HepG2 (cell line): ENCODE measurements around the gene C18orf63. TPM values are rescaled to one million over a fixed set of nuclear protein-coding genes. Genes with fewer than 3 reads are reported as not detected.

Experiments
- AGO1 ChIP-seq: fragments of 200-400 bp; formaldehyde crosslinking; IDR thresholded peaks from 2 replicates; pipeline ENCODE4 v1.6.1; 2017; ENCODE audit warnings: mild to moderate bottlenecking, low read depth, low read length, moderate library complexity; ENCODE audit not compliant: poor library complexity, severe bottlenecking
- ARID4A ChIP-seq: sonication (generic); formaldehyde crosslinking; IDR thresholded peaks from 2 replicates; pipeline ENCODE4 v1.5.0; 2020; ENCODE audit warnings: mild to moderate bottlenecking, missing genetic modification reagents, borderline replicate concordance
- DR1 ChIP-seq: sonication (generic); formaldehyde crosslinking; IDR thresholded peaks from 2 replicates; pipeline ENCODE4 v1.8.0; 2021; ENCODE audit warnings: mild to moderate bottlenecking, missing genetic modification reagents, inconsistent platforms
- ETV5 ChIP-seq: IDR thresholded peaks from 2 replicates; pipeline ENCODE4 v1.6.1; 2018; ENCODE audit warnings: missing biosample characterization, missing genetic modification reagents, inconsistent platforms, borderline replicate concordance
- GZF1 ChIP-seq: sonication (generic); formaldehyde crosslinking; IDR thresholded peaks from 2 replicates; pipeline ENCODE4 v1.5.1; 2020; ENCODE audit warnings: mild to moderate bottlenecking, missing genetic modification reagents
- HOXA5 ChIP-seq: sonication (generic); formaldehyde crosslinking; IDR thresholded peaks from 2 replicates; pipeline ENCODE4 v1.4.0; 2020; ENCODE audit warnings: missing genetic modification reagents
- KDM5A ChIP-seq: fragments of 200-600 bp; sonication (generic); IDR thresholded peaks from 2 replicates; pipeline ENCODE4 v1.7.0; 2018; ENCODE audit warnings: antibody characterized with exemption, mild to moderate bottlenecking, low read length, borderline replicate concordance
- POGZ ChIP-seq: sonication (generic); formaldehyde crosslinking; IDR thresholded peaks from 2 replicates; pipeline ENCODE4 v1.4.0; 2020; ENCODE audit warnings: mild to moderate bottlenecking, missing genetic modification reagents
- PTBP1 ChIP-seq: fragments of 200-400 bp; formaldehyde crosslinking; IDR thresholded peaks from 2 replicates; pipeline ENCODE4 v1.6.1; 2018; ENCODE audit warnings: low read length, low read depth; ENCODE audit not compliant: poor library complexity, severe bottlenecking
- ZKSCAN1 ChIP-seq: fragments of 150-350 bp; IDR thresholded peaks from 2 replicates; pipeline ENCODE4 v1.6.1; 2014; ENCODE audit warnings: low read length
- ZNF10 ChIP-seq: sonication (generic); formaldehyde crosslinking; IDR thresholded peaks from 2 replicates; pipeline ENCODE4 v1.4.0; 2020; ENCODE audit warnings: mild to moderate bottlenecking, low read depth, missing genetic modification reagents, borderline replicate concordance
- ZNF260 ChIP-seq: sonication (generic); formaldehyde crosslinking; IDR thresholded peaks from 2 replicates; pipeline ENCODE4 v1.4.0; 2020; ENCODE audit warnings: missing genetic modification reagents, low read depth, mild to moderate bottlenecking, borderline replicate concordance
- ZNF512B ChIP-seq: sonication (generic); formaldehyde crosslinking; IDR thresholded peaks from 2 replicates; pipeline ENCODE4 v1.5.1; 2020; ENCODE audit warnings: missing genetic modification reagents, mild to moderate bottlenecking, borderline replicate concordance
- ZNF670 ChIP-seq: sonication (generic); formaldehyde crosslinking; IDR thresholded peaks from 2 replicates; pipeline ENCODE4 v1.8.0; 2022; ENCODE audit warnings: mild to moderate bottlenecking, missing genetic modification reagents, borderline replicate concordance
- ZNF761 ChIP-seq: sonication (generic); formaldehyde crosslinking; conservative IDR thresholded peaks from 2 replicates; pipeline ENCODE4 v1.4.0; 2020; ENCODE audit warnings: mild to moderate bottlenecking, missing genetic modification reagents
- ZNF777 ChIP-seq: sonication (generic); formaldehyde crosslinking; IDR thresholded peaks from 2 replicates; pipeline ENCODE4 v1.4.0; 2020; ENCODE audit warnings: missing genetic modification reagents
- polyA plus RNA-seq, 8 experiments: library from polyadenylated mRNA; depleted of rRNA in 3 of 8; stranded (reverse) in 7 of 8; unstranded in 1 of 8; fragments of >200 nt; fragmentation: Illumina TruSeq in 4 of 8; extraction: Trizol in 4 of 8; gene quantifications; 2 replicates each; pipeline versions ENCODE4 v1.2.1 to v1.2.3, GENCODE V29; 2011 to 2016; ENCODE audit warnings: low read depth in 4 of 8, missing spikeins in 1 of 8, mixed read lengths in 1 of 8; ENCODE audit not compliant: insufficient read depth in 1 of 8
- total RNA-seq, 5 experiments: library from RNA; depleted of rRNA; stranded (reverse); fragments of >200 nt; fragmentation: Illumina TruSeq; extraction: Trizol; gene quantifications; 2 replicates each; pipeline ENCODE4 v1.2.3, GENCODE V29; 2016; ENCODE audit warnings: low read depth in 1 of 5
- TF ChIP-seq, protein P1 (sequence below): sonication (generic); formaldehyde crosslinking; IDR thresholded peaks from 2 replicates; pipeline ENCODE4 v1.4.0; 2020; ENCODE audit warnings: missing genetic modification reagents, mild to moderate bottlenecking, borderline replicate concordance
- TF ChIP-seq, protein P2 (sequence below): sonication (generic); formaldehyde crosslinking; IDR thresholded peaks from 2 replicates; pipeline ENCODE4 v1.4.0; 2020; ENCODE audit warnings: mild to moderate bottlenecking, low read depth, missing genetic modification reagents

The C18orf63 gene
- total and polyA plus RNA-seq, 2 of the 13 experiments (the other 11 are each of a cell fraction or from before 2014, with no cell fraction given) = 0.01 TPM; not detected in 1

DNA sequence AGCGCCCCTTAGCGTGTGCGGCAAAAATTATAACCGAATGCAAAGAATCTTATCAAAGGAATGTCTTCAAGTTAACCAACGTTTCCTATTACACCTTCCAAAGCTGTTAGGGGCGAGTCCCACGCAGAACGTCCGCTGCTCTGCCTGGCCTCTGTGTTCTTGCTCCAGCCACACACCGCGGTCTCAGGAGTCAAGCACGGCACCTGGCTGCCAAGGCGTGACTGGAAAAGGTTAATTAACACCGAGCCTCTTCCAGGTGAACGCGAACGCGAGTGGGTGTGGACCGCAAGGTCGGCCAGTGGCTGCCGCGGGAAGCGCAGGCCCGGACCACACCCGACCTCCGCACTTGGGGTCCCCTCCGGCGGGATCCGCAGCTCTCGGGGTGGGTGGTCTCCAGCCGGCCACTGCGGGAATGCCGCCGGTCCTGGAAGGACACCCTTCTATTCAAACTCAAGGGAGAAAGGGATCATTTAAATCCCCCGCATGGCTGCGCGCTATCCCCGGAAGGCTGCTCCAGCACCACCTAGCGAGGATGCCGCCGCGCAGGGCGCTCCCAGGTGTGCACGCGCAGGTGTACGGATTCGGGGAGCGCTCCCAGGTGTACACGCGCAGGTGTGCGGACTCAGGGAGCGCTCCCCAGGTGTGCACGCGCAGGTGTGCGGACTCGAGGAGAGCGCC, 24.7 kb upstream of the C18orf63 start (continued):
- peak; percentile 48 for TF ChIP-seq ARID4A (CRISPR knock-in tag)
- no peak for TF ChIP-seq GZF1 (CRISPR knock-in tag)
- 0 out of 2 replicates have a peak, but pooled peaks have one; percentile 33 for TF ChIP-seq ETV5 (CRISPR knock-in tag)
- no peak for TF ChIP-seq ZNF10
- peak; percentile 25; the same call in 1 of the 2 replicates for TF ChIP-seq POGZ (CRISPR knock-in tag)
- TF ChIP-seq ZNF260 (CRISPR knock-in tag) = no peak
- TF ChIP-seq PTBP1 = no peak
- 0 out of 2 replicates have a peak, but pooled peaks have one; percentile 23 for TF ChIP-seq HOXA5 (CRISPR knock-in tag)
- TF ChIP-seq, protein P1, sequence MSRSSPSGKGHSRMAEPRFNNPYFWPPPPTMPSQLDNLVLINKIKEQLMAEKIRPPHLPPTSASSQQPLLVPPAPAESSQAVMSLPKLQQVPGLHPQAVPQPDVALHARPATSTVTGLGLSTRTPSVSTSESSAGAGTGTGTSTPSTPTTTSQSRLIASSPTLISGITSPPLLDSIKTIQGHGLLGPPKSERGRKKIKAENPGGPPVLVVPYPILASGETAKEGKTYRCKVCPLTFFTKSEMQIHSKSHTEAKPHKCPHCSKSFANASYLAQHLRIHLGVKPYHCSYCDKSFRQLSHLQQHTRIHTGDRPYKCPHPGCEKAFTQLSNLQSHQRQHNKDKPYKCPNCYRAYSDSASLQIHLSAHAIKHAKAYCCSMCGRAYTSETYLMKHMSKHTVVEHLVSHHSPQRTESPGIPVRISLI (CRISPR knock-in tag) = 0 out of 2 replicates have a peak, but pooled peaks have one; percentile 22
- peak; percentile 64; the same call in 1 of the 2 replicates for TF ChIP-seq ZNF512B (CRISPR knock-in tag)
- TF ChIP-seq, protein P2, sequence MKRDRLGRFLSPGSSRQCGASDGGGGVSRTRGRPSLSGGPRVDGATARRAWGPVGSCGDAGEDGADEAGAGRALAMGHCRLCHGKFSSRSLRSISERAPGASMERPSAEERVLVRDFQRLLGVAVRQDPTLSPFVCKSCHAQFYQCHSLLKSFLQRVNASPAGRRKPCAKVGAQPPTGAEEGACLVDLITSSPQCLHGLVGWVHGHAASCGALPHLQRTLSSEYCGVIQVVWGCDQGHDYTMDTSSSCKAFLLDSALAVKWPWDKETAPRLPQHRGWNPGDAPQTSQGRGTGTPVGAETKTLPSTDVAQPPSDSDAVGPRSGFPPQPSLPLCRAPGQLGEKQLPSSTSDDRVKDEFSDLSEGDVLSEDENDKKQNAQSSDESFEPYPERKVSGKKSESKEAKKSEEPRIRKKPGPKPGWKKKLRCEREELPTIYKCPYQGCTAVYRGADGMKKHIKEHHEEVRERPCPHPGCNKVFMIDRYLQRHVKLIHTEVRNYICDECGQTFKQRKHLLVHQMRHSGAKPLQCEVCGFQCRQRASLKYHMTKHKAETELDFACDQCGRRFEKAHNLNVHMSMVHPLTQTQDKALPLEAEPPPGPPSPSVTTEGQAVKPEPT (CRISPR knock-in tag) = 0 out of 2 replicates have a peak, but pooled peaks have one; percentile 31
- peak; percentile 76; the same call in 1 of the 2 replicates for TF ChIP-seq ZNF670
- 0 out of 2 replicates have a peak, but pooled peaks have one; percentile 14 for TF ChIP-seq ZNF777
- TF ChIP-seq ZKSCAN1 = no peak
- TF ChIP-seq AGO1 = peak; percentile 13
- peak; percentile 27; the same call in 1 of the 2 replicates for TF ChIP-seq ZNF761 (CRISPR knock-in tag)
- peak; percentile 59; the same call in 1 of the 2 replicates for TF ChIP-seq KDM5A
- TF ChIP-seq DR1 (CRISPR knock-in tag) = no peak
